ENCODE results near the gene SLC29A3.

SLC29A3 gene

GRCh38 chr10:71391701-71392100, 72.6 kb downstream of the SLC29A3 start:
- DNase-seq (ENCODE audit: low read depth), result no peak
- no peak overlapping the region for H3K4me3 ChIP-seq (ENCODE audit: low read length)
- TF ChIP-seq CTCF (conservative IDR thresholded peaks at IDR 0.05; ENCODE audit: low read depth, low read length), result no peak

- no peak overlapping the region for H3K4me3 ChIP-seq (ENCODE audit: low read length)
- no peak for DNase-seq (ENCODE audit: low read depth)
- TF ChIP-seq CTCF (conservative IDR thresholded peaks at IDR 0.05; ENCODE audit: low read depth, low read length), result no peak
Observed at GRCh38 chr10:71392292-71392691, 73.2 kb downstream of the SLC29A3 start.

GRCh38 chr10:71392791-71393781, 74.0 kb downstream of the SLC29A3 start:
- TF ChIP-seq CTCF (conservative IDR thresholded peaks at IDR 0.05; ENCODE audit: low read depth, low read length), result no peak
- H3K4me3 ChIP-seq (ENCODE audit: low read length), result no peak overlapping the region
- no peak for DNase-seq (ENCODE audit: low read depth)

GRCh38 chr10:71393841-71394475, 74.9 kb downstream of the SLC29A3 start:
- no peak overlapping the region for H3K4me3 ChIP-seq (ENCODE audit: low read length)
- no peak for DNase-seq (ENCODE audit: low read depth)
- no peak for TF ChIP-seq CTCF (conservative IDR thresholded peaks at IDR 0.05; ENCODE audit: low read depth, low read length)

GRCh38 chr10:71394926-71395562, 76.0 kb downstream of the SLC29A3 start:
- H3K4me3 ChIP-seq (ENCODE audit: low read length), result no peak overlapping the region
- no peak for TF ChIP-seq CTCF (conservative IDR thresholded peaks at IDR 0.05; ENCODE audit: low read depth, low read length)
- DNase-seq (ENCODE audit: low read depth), result no peak

GRCh38 chr10:71395621-71396020, 76.6 kb downstream of the SLC29A3 start:
- no peak for DNase-seq (ENCODE audit: low read depth)
- TF ChIP-seq CTCF (conservative IDR thresholded peaks at IDR 0.05; ENCODE audit: low read depth, low read length), result no peak
- H3K4me3 ChIP-seq (ENCODE audit: low read length), result no peak overlapping the region
